Measurements from ENCODE around the gene ZBED4.

DNA sequence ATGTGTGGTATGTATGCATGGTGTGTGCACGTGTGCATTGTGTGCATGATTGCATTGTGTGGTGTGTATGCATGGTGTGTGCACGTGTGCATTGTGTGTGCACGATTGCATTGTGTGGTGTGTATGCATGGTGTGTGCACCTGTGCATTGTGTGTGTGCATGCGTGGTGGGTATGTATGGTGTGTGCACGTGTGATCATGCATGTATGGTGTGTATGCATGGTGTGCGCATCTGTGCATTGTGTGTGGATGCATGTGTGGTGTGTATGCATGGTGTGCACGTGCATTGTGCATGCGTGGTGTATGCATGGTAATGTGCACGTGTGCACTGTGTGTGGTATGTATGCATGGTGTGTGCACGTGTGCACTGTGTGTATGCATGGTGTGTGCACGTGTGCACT, 47.8 kb downstream of the ZBED4 start:
- TF ChIP-seq, protein P1, sequence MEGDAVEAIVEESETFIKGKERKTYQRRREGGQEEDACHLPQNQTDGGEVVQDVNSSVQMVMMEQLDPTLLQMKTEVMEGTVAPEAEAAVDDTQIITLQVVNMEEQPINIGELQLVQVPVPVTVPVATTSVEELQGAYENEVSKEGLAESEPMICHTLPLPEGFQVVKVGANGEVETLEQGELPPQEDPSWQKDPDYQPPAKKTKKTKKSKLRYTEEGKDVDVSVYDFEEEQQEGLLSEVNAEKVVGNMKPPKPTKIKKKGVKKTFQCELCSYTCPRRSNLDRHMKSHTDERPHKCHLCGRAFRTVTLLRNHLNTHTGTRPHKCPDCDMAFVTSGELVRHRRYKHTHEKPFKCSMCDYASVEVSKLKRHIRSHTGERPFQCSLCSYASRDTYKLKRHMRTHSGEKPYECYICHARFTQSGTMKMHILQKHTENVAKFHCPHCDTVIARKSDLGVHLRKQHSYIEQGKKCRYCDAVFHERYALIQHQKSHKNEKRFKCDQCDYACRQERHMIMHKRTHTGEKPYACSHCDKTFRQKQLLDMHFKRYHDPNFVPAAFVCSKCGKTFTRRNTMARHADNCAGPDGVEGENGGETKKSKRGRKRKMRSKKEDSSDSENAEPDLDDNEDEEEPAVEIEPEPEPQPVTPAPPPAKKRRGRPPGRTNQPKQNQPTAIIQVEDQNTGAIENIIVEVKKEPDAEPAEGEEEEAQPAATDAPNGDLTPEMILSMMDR (IDR thresholded peaks at IDR 0.05), result no peak
- TF ChIP-seq POLR2A (IDR thresholded peaks at IDR 0.05), result no peak

Data from Peyer's patch (tissue), 4 donors.